ENCODE data around the gene MID1.

MID1 gene

GRCh38 chrX:10427249-10427648, 193.1 kb downstream of the MID1 start:
- DNase-seq: no peak

GRCh38 chrX:10423716-10424115, 196.7 kb downstream of the MID1 start:
- DNase-seq: no peak

GRCh38 chrX:10420134-10420533, 200.3 kb downstream of the MID1 start:
- DNase-seq: no peak

GRCh38 chrX:10416424-10416823, 204.0 kb downstream of the MID1 start:
- DNase-seq: no peak

- DNase-seq: peak; percentile 64
Measured at GRCh38 chrX:10415306-10416001, 204.9 kb downstream of the MID1 start.

- DNase-seq: peak; percentile 74
Measured at GRCh38 chrX:10414862-10415261, 205.5 kb downstream of the MID1 start.

GRCh38 chrX:10414156-10414824, 206.1 kb downstream of the MID1 start:
- DNase-seq: no peak

GRCh38 chrX:10404436-10404835, 215.9 kb downstream of the MID1 start:
- DNase-seq: peak; percentile 81

GRCh38 chrX:10401239-10401638, 219.1 kb downstream of the MID1 start:
- DNase-seq: no peak

GRCh38 chrX:10399043-10399741, 221.2 kb downstream of the MID1 start:
- DNase-seq: no peak

- DNase-seq: no peak
Measured at GRCh38 chrX:10398215-10398614, 222.2 kb downstream of the MID1 start.

- DNase-seq: no peak
Measured at GRCh38 chrX:10397349-10397748, 223.0 kb downstream of the MID1 start.

GRCh38 chrX:10395643-10396042, 224.7 kb downstream of the MID1 start:
- DNase-seq: no peak
